T-helper 22 cell (primary cell): ENCODE results near the gene MRGPRF.

Source experiments
- DNase-seq: peaks from one replicate; pipeline ENCODE4 v3.0.0-alpha.2; 2020; ENCODE audit warnings: low read depth

Gene MRGPRF, protein sequence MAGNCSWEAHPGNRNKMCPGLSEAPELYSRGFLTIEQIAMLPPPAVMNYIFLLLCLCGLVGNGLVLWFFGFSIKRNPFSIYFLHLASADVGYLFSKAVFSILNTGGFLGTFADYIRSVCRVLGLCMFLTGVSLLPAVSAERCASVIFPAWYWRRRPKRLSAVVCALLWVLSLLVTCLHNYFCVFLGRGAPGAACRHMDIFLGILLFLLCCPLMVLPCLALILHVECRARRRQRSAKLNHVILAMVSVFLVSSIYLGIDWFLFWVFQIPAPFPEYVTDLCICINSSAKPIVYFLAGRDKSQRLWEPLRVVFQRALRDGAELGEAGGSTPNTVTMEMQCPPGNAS

DNA sequence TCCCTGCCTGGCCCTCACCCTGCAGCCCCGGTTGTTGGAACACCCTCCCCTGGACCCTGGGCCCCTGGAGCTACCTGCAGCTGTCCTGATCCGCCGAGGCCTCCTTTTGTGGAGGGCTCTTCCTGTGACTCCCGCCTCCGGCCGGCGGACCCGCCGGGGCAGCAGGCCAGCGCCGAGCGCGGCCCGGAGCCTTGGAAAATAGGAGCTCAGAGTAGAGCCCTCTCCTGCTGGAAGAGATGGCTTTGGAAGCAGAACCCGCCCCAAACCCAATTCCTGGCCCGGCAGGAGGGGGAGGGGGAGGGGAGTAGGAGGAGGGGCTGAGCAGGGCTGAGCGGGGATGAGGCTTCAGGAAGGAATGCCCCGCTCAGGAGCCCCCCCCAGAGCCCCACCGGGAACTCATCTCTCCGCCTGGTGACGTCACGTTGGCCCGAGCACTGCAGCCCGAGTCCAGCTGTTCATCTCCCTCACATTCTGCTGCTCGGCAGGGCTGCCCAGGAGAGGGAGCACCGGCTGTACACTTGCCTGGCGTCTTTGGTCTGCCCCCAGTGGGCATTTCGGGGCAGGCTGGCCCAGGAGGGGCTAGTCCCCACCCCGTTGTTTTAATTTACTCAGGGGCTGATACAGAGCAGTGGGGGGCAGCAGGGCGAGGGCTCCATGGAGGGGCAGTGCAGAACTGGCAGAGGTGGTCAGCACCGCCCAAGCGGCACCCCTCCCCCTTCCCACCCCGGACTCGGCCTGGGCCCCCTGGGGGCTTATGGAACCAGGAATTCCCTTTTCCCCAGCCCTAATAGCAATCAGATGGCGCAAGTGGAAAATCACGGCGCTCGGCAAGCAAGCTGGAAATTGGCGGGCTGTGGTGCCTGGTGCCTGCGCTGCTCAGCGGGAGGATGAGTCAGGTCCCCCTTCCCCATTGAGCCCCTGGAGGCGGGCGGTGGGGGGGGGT is at the start of gene MRGPRF:
Gene MRGPRF (minus strand): TSS at position 238 of the 943 bp plus-strand sequence. CDS start 3,345 bp downstream, outside the sequence.
- no peak for DNase-seq

- no peak for DNase-seq
Measured at GRCh38 chr11:69062169-69062855, 49.3 kb upstream of the MRGPRF start.

- no peak for DNase-seq
Measured at GRCh38 chr11:69061713-69062053, 48.6 kb upstream of the MRGPRF start.

GRCh38 chr11:69060806-69061712 is 48.0 kb upstream of the MRGPRF start:
- no peak for DNase-seq

- DNase-seq: no peak
Measured at GRCh38 chr11:69059985-69060384, 46.9 kb upstream of the MRGPRF start.

DNA sequence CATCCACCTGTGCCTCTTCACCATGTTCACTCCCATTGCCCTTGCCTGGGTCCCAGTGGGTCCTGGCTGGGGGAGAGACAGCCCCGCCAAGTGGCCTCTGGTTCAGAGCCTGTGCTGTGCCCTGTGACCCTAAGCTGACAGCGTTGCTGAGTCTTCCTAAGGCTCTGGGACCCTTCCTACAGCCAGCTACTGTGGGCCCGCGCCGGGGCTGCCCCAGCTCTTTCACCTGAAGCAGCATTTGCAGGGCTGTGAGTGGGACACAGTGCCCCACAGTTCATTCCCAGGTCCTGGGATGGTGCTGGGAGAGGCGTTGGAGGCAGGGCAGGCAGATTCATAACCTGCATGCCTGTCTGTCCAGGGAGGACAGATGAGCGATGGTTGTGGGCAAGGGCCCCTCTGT is 46.4 kb upstream of the MRGPRF start:
- no peak for DNase-seq

DNA sequence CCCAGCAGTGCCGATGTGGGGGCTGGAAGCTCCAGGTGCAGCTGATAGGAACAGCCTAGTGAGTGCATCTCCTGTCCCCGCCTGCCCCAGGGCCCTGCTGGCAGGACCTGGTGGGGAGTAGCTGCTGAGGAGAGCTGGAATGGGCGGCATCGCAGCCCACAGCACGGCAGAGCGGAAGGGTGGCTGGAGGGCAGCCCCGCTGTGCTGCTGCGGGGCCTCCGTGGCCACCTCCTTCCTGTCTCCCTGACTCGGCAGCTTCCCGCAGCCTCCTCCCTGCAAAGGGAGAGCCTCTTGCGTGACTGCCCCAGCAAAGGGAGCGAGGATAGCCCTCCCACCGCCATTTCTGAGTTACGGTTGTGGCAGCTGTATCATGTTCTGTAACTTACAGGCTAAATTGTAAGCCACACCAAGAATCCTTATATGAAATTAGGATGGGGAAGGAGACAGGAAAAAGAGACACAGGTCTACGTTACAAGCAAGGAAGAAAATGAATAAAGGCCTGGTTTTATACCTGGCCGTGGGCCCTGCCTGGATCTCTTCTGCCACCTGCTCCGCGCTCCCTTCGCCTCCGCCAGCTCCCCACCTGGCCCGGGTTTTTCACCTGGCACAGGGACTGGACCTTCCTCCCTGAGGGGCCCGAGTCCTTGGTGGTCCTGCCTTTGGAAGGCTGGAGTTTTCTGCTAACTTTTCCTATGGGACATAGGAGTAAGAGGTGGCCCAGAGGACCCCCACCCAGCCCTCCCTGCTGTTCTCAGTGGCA is 45.6 kb upstream of the MRGPRF start:
- DNase-seq: no peak

GRCh38 chr11:69057801-69058200 is 44.8 kb upstream of the MRGPRF start:
- DNase-seq: no peak

DNA sequence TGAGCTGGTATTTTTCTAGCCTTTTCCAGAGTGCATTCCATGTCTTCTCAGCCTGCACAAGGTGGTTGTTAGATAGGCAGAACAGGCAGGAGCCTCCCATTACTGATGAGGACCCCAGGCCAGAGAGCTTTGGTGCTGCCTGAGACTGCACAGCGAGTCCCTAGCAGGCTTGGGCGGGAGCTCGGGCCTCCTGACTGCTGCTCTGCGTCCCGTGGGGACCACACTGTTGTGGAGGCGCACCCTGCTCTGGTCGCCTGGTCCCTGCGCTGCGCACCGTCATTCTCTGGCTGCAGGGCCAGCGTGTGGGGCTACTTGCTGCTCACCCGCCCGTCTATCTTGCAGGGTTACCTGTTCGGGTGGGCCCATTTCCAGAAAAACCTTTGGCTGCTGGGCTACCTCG is 44.2 kb upstream of the MRGPRF start:
- DNase-seq: no peak

DNA sequence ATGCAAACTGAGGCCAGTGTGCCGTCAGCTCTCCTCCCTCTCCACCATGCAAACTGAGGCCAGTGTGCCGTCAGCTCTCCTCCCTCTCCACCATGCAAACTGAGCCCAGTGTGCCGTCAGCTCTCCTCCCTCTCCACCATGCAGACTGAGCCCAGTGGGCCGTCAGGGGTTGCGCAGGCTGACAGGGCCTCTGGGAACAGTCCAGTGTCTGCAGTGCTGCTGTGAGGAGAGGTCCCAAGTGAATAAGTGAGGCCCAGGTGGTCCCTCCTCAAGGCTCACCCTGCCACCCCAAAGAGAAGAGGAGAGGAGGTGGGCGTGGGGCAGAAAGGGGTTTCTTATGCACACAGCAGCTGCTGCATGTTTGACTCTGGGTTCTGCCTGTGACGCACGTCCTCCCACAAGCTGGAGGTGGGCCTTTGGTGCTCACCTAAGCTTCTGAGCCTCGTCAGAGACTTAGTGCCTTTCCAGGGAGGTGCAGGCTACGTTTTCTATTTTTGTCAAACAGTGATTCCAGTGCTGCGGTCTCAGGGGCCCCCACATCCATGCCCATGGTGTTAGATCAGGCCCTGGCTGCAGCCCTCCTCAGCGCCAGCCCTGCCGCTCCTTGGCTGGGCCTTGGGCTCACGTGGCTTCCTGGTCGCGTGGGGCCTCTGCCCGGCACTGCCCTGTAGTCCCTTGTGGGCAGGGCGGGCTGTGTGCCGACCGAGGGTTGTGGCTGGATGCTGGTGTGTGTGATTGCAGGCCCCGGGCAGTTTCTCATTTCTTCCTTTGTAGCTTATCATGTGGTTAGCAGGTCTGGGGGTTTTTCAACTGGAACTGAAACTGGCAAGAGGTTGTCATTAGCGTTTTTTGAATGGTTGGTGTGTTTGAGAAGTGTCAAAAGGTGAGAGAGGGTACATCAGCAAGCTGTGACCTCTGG is 42.8 kb upstream of the MRGPRF start:
- no peak for DNase-seq

GRCh38 chr11:69055212-69055586 is 42.2 kb upstream of the MRGPRF start:
- no peak for DNase-seq

- no peak for DNase-seq
Measured at GRCh38 chr11:69054397-69055211, 41.6 kb upstream of the MRGPRF start.

- no peak for DNase-seq
Measured at GRCh38 chr11:69053546-69054396, 40.7 kb upstream of the MRGPRF start.

- no peak for DNase-seq
Measured at GRCh38 chr11:69053169-69053477, 40.1 kb upstream of the MRGPRF start.

DNA sequence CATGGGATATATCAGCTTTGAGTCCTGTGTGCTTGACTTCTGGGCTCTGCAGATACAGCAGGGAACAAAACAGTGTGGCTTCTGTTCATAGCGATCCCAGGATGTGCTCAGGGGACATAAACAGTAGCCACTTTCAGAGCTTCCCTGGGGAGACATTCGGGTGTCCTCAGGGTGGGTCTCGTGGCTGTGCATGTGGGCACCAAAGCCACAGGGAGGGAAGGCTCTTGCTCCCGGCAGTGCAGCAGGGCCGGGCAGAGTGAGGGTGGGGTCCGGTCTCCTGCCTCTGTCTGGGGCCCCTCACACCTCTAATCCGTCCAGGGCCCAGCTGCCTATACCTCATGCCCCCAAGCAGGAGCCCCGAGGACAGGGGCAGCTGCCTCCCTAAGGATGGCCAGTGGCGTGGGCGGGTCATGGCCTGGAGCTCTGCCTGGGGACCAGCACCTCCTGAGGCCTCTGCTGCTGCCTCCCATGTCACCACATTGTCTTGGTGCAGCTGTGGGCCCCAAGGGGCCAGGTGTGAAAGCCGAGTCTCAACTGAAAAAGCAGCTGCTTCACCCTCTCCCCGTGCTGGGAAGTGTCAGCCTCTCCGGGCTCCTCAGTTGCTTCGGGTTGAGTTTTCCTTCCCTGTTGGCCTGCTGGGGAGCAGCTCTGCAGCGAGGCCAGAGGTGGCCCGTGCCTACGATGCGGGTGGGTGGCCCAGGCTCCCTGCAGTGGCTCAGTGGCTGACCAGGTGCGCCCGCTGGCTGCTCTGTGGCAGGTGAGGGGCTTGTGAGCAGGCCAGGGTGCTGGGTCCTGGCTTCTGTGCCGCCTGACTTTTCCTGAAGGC is 39.5 kb upstream of the MRGPRF start:
- DNase-seq: no peak

- no peak for DNase-seq
Measured at GRCh38 chr11:69051381-69052342, 38.6 kb upstream of the MRGPRF start.
